Liver (tissue), 9 donors: ENCODE results near the gene ZNF680. TPM values are rescaled to one million over a fixed set of nuclear protein-coding genes. Genes with fewer than 3 reads are reported as not detected.
"Not testable (repeated sequence)": the region's sequence is repeated elsewhere in the genome, so short reads cannot be mapped to it uniquely, and the experiment has no call there.

Experiments used
- DNase-seq: peaks from one replicate; pipeline ENCODE4 v3.0.0-alpha.2; 2017; ENCODE audit warnings: low spot score
- H3K27ac ChIP-seq, 2 donors: one replicate each; pipeline ENCODE4 v1.7.0; 2013; ENCODE audit warnings: inconsistent platforms in 2 of 2, low read length in 2 of 2, control low read depth in 1 of 2, low read depth in 1 of 2, mild to moderate bottlenecking in 1 of 2
- H3K27me3 ChIP-seq, 4 donors: one replicate each; pipeline versions ENCODE4 v1.6.1 to v1.7.0; 2013; ENCODE audit warnings: low read length in 3 of 4, inconsistent platforms in 1 of 4, mild to moderate bottlenecking in 1 of 4, moderate library complexity in 1 of 4; ENCODE audit not compliant: control insufficient read depth in 4 of 4, insufficient read depth in 4 of 4
- H3K36me3 ChIP-seq, 4 donors: one replicate each; pipeline versions ENCODE4 v1.6.1 to v1.7.0; 2013; ENCODE audit warnings: low read length in 3 of 4, mild to moderate bottlenecking in 3 of 4, low read depth in 1 of 4, moderate library complexity in 1 of 4; ENCODE audit not compliant: control insufficient read depth in 4 of 4, insufficient read depth in 3 of 4
- H3K4me1 ChIP-seq, 4 donors: one replicate each; pipeline versions ENCODE4 v1.6.1 to v1.7.0; 2013; ENCODE audit warnings: low read length in 3 of 4, mild to moderate bottlenecking in 3 of 4, moderate library complexity in 1 of 4; ENCODE audit not compliant: control insufficient read depth in 4 of 4, insufficient read depth in 4 of 4
- H3K4me3 ChIP-seq, 3 donors: one replicate each; pipeline versions ENCODE4 v1.6.1 to v1.7.0; 2013; ENCODE audit warnings: low read length in 3 of 3, control low read depth in 1 of 3, low read depth in 1 of 3, mild to moderate bottlenecking in 1 of 3
- H3K9ac ChIP-seq, 2 donors: one replicate each; pipeline ENCODE4 v1.7.0; 2013; ENCODE audit warnings: low read length in 2 of 2, mild to moderate bottlenecking in 2 of 2, moderate library complexity in 2 of 2, control low read depth in 1 of 2, low read depth in 1 of 2
- H3K9me3 ChIP-seq, 4 donors: one replicate each; pipeline versions ENCODE4 v1.6.1 to v1.7.0; 2013; ENCODE audit warnings: low read length in 3 of 4; ENCODE audit not compliant: control insufficient read depth in 4 of 4
- EGR1 ChIP-seq, 2 donors: IDR thresholded peaks; 2 replicates each; pipeline ENCODE4 v1.6.1; 2016 to 2018; ENCODE audit warnings: antibody characterized with exemption in 2 of 2, low read depth in 2 of 2
- FOXA1 ChIP-seq: IDR thresholded peaks from 2 replicates; pipeline ENCODE4 v1.6.1; 2016; ENCODE audit warnings: antibody characterized with exemption
- GABPA ChIP-seq, 2 donors: IDR thresholded peaks in 1 of 2; conservative IDR thresholded peaks in 1 of 2; 2 replicates each; pipeline ENCODE4 v1.6.1; 2016; ENCODE audit warnings: antibody characterized with exemption in 2 of 2, mild to moderate bottlenecking in 1 of 2, moderate library complexity in 1 of 2
- HNF4A ChIP-seq, 2 donors: conservative IDR thresholded peaks; 2 replicates each; pipeline ENCODE4 v1.6.1; 2016; ENCODE audit warnings: antibody characterized with exemption in 2 of 2, mild to moderate bottlenecking in 2 of 2
- HNF4G ChIP-seq: IDR thresholded peaks from 2 replicates; pipeline ENCODE4 v1.6.1; 2016; ENCODE audit warnings: antibody characterized with exemption
- JUND ChIP-seq, 2 donors: IDR thresholded peaks; 2 replicates each; pipeline ENCODE4 v1.6.1; 2016; ENCODE audit warnings: antibody characterized with exemption in 2 of 2
- NR2F2 ChIP-seq: IDR thresholded peaks from 2 replicates; pipeline ENCODE4 v1.6.1; 2016; ENCODE audit warnings: antibody characterized with exemption
- RAD21 ChIP-seq, 2 donors: IDR thresholded peaks; 2 replicates each; pipeline ENCODE4 v1.6.1; 2016; ENCODE audit warnings: antibody characterized with exemption in 2 of 2, mild to moderate bottlenecking in 2 of 2
- RXRA ChIP-seq, 2 donors: IDR thresholded peaks; 2 replicates each; pipeline ENCODE4 v1.6.1; 2017 to 2018; ENCODE audit warnings: antibody characterized with exemption in 2 of 2, mild to moderate bottlenecking in 1 of 2
- SP1 ChIP-seq: IDR thresholded peaks from 2 replicates; pipeline ENCODE4 v1.6.1; 2018; ENCODE audit warnings: antibody characterized with exemption, mild to moderate bottlenecking
- TAF1 ChIP-seq: conservative IDR thresholded peaks from 2 replicates; pipeline ENCODE4 v1.6.1; 2016; ENCODE audit warnings: antibody characterized with exemption, mild to moderate bottlenecking
- YY1 ChIP-seq: IDR thresholded peaks from 2 replicates; pipeline ENCODE4 v1.6.1; 2016; ENCODE audit warnings: antibody characterized with exemption, mild to moderate bottlenecking
- WGBS: extraction: QIAGEN DNeasy Blood & Tissue Kit; methylation state at CpG from one replicate; pipeline ENCODE4 v1.1.7; 2013; 5-methylcytosine and 5-hydroxymethylcytosine counted together
- polyA plus RNA-seq, 2 donors: library from polyadenylated mRNA; stranded (reverse) in 1 of 2; unstranded in 1 of 2; fragments of 200-250 nt in 1 of 2; fragments of >200 nt in 1 of 2; fragmentation: Nextera tagmentation in 1 of 2; extraction: Ambion mirVana in 1 of 2; gene quantifications; one replicate each; pipeline versions ENCODE4 v1.2.1 to v1.2.3, GENCODE V29; 2013 to 2015
- total RNA-seq, 2 donors: library from RNA; depleted of rRNA; stranded (reverse); fragments of >200 nt; gene quantifications; one replicate each; pipeline ENCODE4 v1.2.3, GENCODE V29; 2014
- TF ChIP-seq, protein P1 (sequence below): IDR thresholded peaks from 2 replicates; pipeline ENCODE4 v1.6.1; 2016; ENCODE audit warnings: antibody characterized with exemption, mild to moderate bottlenecking
- TF ChIP-seq, protein P2 (sequence below): IDR thresholded peaks from 2 replicates; pipeline ENCODE4 v1.6.1; 2016; ENCODE audit warnings: antibody characterized with exemption
- TF ChIP-seq, protein P3 (sequence below): IDR thresholded peaks from 2 replicates; pipeline ENCODE4 v1.6.1; 2016; ENCODE audit warnings: antibody characterized with exemption
- TF ChIP-seq, protein P4 (sequence below): fragments of 150-350 bp; IDR thresholded peaks from 2 replicates; pipeline ENCODE4 v1.5.1; 2017; ENCODE audit warnings: improper control_type of control experiment, low read depth, low read length; ENCODE audit not compliant: missing input control
- TF ChIP-seq, protein P5 (sequence below): IDR thresholded peaks from 2 replicates; pipeline ENCODE4 v1.6.1; 2016; ENCODE audit warnings: antibody characterized with exemption
- donor health status: healthy.
- donor health status: healthy.
- donor health status: healthy.
- donor health status: healthy.
- donor health status: healthy.

Gene ZNF680
- total and polyA plus RNA-seq, 4 donors: 3.8 to 20.8 (median 5.5) TPM

DNA sequence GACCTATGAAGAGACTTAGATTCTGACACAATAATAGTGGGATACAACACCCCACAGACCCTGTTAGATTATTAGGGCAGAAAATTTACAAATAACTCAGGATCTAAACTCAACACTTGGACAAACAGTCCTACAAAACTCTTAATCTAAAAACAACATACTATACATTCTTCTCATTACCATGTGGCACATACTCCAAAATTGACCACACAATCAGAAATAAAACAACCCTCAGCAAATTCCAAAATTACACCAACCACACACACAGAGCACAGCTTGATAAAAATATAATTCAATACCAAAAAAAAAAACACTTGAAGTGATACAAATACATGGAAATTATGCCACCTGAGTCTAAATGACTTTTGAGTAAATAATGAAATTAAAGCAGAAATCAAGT is 7.8 kb downstream of the ZNF680 start:
- H3K9me3 ChIP-seq: no peaks in the 10 kb centered on the region

DNA sequence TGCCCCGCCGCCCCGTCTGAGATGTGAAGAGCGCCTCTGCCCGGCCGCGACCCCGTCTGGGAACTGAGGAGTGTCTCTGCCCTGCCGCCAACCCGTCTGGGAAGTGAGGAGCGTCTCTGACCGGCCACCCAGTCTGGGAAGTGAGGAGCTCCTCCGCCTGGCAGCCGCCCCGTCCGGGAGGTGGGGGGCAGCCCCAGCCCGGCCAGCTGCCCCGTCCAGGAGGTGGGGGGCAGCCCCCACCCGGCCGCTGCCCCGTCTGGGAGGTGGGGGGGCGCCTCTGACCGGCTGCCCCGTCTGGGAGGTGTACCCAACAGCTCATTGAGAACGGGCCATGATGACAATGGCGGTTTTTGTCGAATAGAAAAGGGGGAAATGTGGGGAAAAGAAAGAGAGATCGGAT is 8.7 kb downstream of the ZNF680 start:
- not testable (repeated sequence) for H3K9me3 ChIP-seq

More for the DNA sequence above, 7.8 kb downstream of the ZNF680 start:
- DNase-seq: no peak
- H3K27ac ChIP-seq: no peak overlapping the region
- H3K9ac ChIP-seq: no peak overlapping the region
- H3K36me3 ChIP-seq: peaks cover 0 to 2% (median 0%) of the 10 kb centered on the region in 4 donors
- TF ChIP-seq RAD21 (IDR thresholded peaks at IDR 0.05): no peak
- TF ChIP-seq NR2F2: no peak
- no peak for TF ChIP-seq TAF1
- TF ChIP-seq YY1: no peak
- TF ChIP-seq, protein P1, sequence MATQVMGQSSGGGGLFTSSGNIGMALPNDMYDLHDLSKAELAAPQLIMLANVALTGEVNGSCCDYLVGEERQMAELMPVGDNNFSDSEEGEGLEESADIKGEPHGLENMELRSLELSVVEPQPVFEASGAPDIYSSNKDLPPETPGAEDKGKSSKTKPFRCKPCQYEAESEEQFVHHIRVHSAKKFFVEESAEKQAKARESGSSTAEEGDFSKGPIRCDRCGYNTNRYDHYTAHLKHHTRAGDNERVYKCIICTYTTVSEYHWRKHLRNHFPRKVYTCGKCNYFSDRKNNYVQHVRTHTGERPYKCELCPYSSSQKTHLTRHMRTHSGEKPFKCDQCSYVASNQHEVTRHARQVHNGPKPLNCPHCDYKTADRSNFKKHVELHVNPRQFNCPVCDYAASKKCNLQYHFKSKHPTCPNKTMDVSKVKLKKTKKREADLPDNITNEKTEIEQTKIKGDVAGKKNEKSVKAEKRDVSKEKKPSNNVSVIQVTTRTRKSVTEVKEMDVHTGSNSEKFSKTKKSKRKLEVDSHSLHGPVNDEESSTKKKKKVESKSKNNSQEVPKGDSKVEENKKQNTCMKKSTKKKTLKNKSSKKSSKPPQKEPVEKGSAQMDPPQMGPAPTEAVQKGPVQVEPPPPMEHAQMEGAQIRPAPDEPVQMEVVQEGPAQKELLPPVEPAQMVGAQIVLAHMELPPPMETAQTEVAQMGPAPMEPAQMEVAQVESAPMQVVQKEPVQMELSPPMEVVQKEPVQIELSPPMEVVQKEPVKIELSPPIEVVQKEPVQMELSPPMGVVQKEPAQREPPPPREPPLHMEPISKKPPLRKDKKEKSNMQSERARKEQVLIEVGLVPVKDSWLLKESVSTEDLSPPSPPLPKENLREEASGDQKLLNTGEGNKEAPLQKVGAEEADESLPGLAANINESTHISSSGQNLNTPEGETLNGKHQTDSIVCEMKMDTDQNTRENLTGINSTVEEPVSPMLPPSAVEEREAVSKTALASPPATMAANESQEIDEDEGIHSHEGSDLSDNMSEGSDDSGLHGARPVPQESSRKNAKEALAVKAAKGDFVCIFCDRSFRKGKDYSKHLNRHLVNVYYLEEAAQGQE: no peak
- no peak for TF ChIP-seq FOXA1
- TF ChIP-seq HNF4G: no peak
- TF ChIP-seq, protein P2, sequence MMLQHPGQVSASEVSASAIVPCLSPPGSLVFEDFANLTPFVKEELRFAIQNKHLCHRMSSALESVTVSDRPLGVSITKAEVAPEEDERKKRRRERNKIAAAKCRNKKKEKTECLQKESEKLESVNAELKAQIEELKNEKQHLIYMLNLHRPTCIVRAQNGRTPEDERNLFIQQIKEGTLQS: no peak
- TF ChIP-seq JUND (IDR thresholded peaks at IDR 0.05): no peak
- TF ChIP-seq, protein P3, sequence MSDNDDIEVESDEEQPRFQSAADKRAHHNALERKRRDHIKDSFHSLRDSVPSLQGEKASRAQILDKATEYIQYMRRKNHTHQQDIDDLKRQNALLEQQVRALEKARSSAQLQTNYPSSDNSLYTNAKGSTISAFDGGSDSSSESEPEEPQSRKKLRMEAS: no peak
- TF ChIP-seq SP1: no peak
- TF ChIP-seq EGR1 (IDR thresholded peaks at IDR 0.05; ENCODE audit: low read depth in 2 of 2): no peak
- no peak for TF ChIP-seq HNF4A (conservative IDR thresholded peaks at IDR 0.05)
- TF ChIP-seq GABPA (IDR thresholded peaks at IDR 0.05 in 1 of 2, conservative IDR thresholded peaks at IDR 0.05 in 1 of 2): no peak
- TF ChIP-seq, protein P4, sequence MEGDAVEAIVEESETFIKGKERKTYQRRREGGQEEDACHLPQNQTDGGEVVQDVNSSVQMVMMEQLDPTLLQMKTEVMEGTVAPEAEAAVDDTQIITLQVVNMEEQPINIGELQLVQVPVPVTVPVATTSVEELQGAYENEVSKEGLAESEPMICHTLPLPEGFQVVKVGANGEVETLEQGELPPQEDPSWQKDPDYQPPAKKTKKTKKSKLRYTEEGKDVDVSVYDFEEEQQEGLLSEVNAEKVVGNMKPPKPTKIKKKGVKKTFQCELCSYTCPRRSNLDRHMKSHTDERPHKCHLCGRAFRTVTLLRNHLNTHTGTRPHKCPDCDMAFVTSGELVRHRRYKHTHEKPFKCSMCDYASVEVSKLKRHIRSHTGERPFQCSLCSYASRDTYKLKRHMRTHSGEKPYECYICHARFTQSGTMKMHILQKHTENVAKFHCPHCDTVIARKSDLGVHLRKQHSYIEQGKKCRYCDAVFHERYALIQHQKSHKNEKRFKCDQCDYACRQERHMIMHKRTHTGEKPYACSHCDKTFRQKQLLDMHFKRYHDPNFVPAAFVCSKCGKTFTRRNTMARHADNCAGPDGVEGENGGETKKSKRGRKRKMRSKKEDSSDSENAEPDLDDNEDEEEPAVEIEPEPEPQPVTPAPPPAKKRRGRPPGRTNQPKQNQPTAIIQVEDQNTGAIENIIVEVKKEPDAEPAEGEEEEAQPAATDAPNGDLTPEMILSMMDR: no peak
- TF ChIP-seq RXRA (IDR thresholded peaks at IDR 0.05): no peak
- TF ChIP-seq, protein P5, sequence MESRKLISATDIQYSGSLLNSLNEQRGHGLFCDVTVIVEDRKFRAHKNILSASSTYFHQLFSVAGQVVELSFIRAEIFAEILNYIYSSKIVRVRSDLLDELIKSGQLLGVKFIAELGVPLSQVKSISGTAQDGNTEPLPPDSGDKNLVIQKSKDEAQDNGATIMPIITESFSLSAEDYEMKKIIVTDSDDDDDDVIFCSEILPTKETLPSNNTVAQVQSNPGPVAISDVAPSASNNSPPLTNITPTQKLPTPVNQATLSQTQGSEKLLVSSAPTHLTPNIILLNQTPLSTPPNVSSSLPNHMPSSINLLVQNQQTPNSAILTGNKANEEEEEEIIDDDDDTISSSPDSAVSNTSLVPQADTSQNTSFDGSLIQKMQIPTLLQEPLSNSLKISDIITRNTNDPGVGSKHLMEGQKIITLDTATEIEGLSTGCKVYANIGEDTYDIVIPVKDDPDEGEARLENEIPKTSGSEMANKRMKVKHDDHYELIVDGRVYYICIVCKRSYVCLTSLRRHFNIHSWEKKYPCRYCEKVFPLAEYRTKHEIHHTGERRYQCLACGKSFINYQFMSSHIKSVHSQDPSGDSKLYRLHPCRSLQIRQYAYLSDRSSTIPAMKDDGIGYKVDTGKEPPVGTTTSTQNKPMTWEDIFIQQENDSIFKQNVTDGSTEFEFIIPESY: no peak
- peaks cover 0 to 9% (median 5%) of the 10 kb centered on the region in 4 donors for H3K4me1 ChIP-seq
- no peak overlapping the region for H3K4me3 ChIP-seq
- H3K27me3 ChIP-seq: no peaks in the 10 kb centered on the region

More for the DNA sequence above, 8.7 kb downstream of the ZNF680 start:
- not testable (repeated sequence) for H3K36me3 ChIP-seq, H3K4me3 ChIP-seq, H3K4me1 ChIP-seq, H3K27me3 ChIP-seq, H3K9ac ChIP-seq, DNase-seq, H3K27ac ChIP-seq
- WGBS: 96% methylated on average over 26 of the region's 28 CpGs
